A673 (cell line): ENCODE results near the gene SLC12A6.

Experiments
- EZH2 ChIP-seq: fragments of 200-600 bp; sonication (generic); IDR thresholded peaks from 2 replicates; pipeline ENCODE4 v1.6.1; 2017; ENCODE audit warnings: borderline replicate concordance, low read depth, mild to moderate bottlenecking, mixed read lengths, antibody characterized with exemption, low read length; ENCODE audit not compliant: poor library complexity, severe bottlenecking
- TF ChIP-seq, protein P1 (sequence below): fragments of 300-800, 200-600 bp; sonication (generic); conservative IDR thresholded peaks from 2 replicates; pipeline ENCODE4 v1.5.1; 2017; ENCODE audit warnings: low read depth, mild to moderate bottlenecking, antibody characterized with exemption, low read length, moderate library complexity, mixed read lengths

GRCh38 chr15:34275721-34276120 is 61.9 kb downstream of the SLC12A6 start:
- TF ChIP-seq, protein P1, sequence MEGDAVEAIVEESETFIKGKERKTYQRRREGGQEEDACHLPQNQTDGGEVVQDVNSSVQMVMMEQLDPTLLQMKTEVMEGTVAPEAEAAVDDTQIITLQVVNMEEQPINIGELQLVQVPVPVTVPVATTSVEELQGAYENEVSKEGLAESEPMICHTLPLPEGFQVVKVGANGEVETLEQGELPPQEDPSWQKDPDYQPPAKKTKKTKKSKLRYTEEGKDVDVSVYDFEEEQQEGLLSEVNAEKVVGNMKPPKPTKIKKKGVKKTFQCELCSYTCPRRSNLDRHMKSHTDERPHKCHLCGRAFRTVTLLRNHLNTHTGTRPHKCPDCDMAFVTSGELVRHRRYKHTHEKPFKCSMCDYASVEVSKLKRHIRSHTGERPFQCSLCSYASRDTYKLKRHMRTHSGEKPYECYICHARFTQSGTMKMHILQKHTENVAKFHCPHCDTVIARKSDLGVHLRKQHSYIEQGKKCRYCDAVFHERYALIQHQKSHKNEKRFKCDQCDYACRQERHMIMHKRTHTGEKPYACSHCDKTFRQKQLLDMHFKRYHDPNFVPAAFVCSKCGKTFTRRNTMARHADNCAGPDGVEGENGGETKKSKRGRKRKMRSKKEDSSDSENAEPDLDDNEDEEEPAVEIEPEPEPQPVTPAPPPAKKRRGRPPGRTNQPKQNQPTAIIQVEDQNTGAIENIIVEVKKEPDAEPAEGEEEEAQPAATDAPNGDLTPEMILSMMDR: no peak
- TF ChIP-seq EZH2: no peak
